ENCODE measurements around the gene U2SURP. TPM values are rescaled to one million over a fixed set of nuclear protein-coding genes. Genes with fewer than 3 reads are reported as not detected.
"Not testable (repeated sequence)": the region's sequence is repeated elsewhere in the genome, so short reads cannot be mapped to it uniquely, and the experiment has no call there.

U2SURP gene
- total RNA-seq, 2 donors from 2014 or later, result 113 to 166 TPM

DNA sequence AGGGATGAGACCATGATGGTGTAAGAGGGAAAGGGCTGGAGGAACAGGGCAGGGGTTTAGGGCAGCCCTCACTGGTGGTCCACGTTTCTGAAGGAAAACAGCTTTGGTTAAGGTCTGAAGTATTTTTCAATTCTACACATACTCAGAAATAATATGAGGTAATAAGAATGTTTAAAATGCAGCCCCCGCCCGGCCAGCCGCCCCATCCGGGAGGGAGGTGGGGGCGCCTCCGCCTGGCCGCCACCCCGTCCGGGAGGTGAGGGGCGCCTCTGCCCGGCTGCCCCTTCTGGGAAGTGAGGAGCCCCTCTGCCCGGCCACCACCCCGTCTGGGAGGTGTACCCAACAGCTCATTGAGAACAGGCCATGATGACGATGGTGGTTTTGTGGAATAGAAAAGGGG, 72.2 kb downstream of the U2SURP start:
- not testable (repeated sequence) for H3K27me3 Mint-ChIP-seq; H3K4me1 Mint-ChIP-seq (ENCODE audit: low read depth in 2 of 2); H3K27ac Mint-ChIP-seq; H3K4me3 Mint-ChIP-seq; ATAC-seq; H3K36me3 Mint-ChIP-seq; DNase-seq (ENCODE audit: low spot score); H3K9me3 Mint-ChIP-seq

DNA sequence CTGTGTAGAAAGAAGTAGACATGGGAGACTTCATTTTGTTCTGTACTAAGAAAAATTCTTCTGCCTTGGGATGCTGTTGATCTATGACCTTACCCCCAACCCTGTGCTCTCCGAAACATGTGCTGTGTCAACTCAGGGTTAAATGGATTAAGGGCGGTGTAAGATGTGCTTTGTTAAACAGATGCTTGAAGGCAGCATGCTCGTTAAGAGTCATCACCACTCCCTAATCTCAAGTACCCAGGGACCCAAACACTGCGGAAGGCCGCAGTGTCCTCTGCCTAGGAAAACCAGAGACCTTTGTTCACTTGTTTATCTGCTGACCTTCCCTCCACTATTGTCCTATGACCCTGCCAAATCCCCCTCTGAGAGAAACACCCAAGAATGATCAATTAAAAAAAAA, 72.6 kb downstream of the U2SURP start:
- not testable (repeated sequence) for H3K4me3 Mint-ChIP-seq; H3K4me1 Mint-ChIP-seq (ENCODE audit: low read depth in 2 of 2); H3K27me3 Mint-ChIP-seq; DNase-seq (ENCODE audit: low spot score); ATAC-seq; H3K9me3 Mint-ChIP-seq; H3K27ac Mint-ChIP-seq; H3K36me3 Mint-ChIP-seq

DNA sequence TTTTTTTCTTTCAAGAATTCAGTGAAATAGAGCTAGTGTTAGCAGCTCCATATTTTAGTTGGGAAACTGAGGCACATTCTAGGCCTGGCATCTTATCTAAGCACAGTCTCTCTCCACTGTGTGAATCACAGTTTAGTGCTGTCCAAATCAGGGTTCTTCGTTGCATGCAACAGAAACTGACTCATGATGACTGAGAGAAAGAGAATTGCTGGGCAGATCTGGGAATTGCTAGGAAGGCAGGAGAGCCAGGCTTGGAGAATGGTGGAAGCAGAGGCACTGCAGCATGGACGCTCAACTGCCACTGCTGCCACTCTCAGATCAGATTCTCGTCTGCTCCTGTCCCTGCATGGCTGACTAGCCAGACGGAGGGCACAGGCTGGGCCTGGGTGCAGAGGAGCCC, 77.5 kb downstream of the U2SURP start:
- H3K36me3 Mint-ChIP-seq, result no peaks in the 10 kb centered on the region
- DNase-seq (ENCODE audit: low spot score), result no peak
- H3K4me1 Mint-ChIP-seq (ENCODE audit: low read depth in 2 of 2), result peaks cover 6 to 9% of the 10 kb centered on the region in 2 donors
- ATAC-seq, result no peak
- peaks cover 0 to 2% of the 10 kb centered on the region in 2 donors for H3K27me3 Mint-ChIP-seq
- no peak overlapping the region for H3K4me3 Mint-ChIP-seq
- H3K9me3 Mint-ChIP-seq, result no peaks in the 10 kb centered on the region
- H3K27ac Mint-ChIP-seq, result no peak overlapping the region

DNA sequence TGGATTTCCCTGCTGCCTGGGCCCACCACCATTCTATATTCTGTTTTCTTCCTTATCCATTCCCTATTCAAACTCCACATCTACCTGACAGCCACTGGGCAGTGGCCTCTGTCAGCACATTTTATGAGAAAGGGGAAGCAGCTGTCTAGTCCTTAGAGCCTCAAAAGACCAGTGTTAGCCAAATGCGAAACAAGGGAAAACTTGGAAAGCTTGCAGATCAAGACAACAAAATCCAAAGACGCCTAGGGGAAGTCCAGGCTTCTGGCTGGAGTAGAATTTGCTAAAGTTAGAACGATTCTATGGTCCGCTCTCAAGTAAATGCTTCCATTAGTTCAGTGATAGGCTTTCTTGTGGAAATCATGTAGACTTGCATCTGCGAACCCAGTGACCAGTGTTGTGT, 78.8 kb downstream of the U2SURP start:
- Mint-ChIP-seq H3K27me3 (peaks cover 0 to 2% of the 10 kb centered on the region in 2 donors), H3K27ac (no peak overlapping the region), H3K9me3 (no peaks in the 10 kb centered on the region), H3K4me1 (ENCODE audit: low read depth in 2 of 2) (peaks cover 6 to 16% of the 10 kb centered on the region in 2 donors), H3K36me3 (no peaks in the 10 kb centered on the region), H3K4me3 (no peak overlapping the region)
- ATAC-seq (no peak), DNase-seq (ENCODE audit: low spot score) (no peak)

DNA sequence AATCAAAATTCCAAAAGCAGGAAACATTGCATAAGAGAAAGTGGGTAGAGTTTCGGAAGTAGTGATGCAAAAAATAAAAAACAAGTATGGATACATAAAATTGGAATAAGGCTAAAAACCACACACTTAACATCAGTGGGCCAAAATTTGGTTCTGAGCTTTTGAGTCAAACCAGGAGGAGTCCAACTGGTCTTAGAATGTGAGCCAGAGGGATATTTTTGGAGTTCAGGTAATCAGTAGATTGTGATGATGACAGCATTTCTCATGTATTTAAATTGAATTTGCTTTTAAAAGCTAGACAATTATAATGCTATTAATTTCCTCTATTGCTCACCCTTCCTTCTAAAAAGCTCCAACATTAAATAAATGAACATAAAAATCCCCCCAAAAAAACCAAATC, 80.0 kb downstream of the U2SURP start:
- no peaks in the 10 kb centered on the region for H3K9me3 Mint-ChIP-seq
- H3K4me1 Mint-ChIP-seq (ENCODE audit: low read depth in 2 of 2), result peaks cover 6 to 16% of the 10 kb centered on the region in 2 donors
- no peak for DNase-seq (ENCODE audit: low spot score)
- H3K27me3 Mint-ChIP-seq, result peaks cover 0 to 2% of the 10 kb centered on the region in 2 donors
- no peak for ATAC-seq
- peak overlapping the region in 1 of 2 donors; percentile 51 for H3K27ac Mint-ChIP-seq
- no peaks in the 10 kb centered on the region for H3K36me3 Mint-ChIP-seq
- H3K4me3 Mint-ChIP-seq, result peak overlapping the region; percentile 50

DNA sequence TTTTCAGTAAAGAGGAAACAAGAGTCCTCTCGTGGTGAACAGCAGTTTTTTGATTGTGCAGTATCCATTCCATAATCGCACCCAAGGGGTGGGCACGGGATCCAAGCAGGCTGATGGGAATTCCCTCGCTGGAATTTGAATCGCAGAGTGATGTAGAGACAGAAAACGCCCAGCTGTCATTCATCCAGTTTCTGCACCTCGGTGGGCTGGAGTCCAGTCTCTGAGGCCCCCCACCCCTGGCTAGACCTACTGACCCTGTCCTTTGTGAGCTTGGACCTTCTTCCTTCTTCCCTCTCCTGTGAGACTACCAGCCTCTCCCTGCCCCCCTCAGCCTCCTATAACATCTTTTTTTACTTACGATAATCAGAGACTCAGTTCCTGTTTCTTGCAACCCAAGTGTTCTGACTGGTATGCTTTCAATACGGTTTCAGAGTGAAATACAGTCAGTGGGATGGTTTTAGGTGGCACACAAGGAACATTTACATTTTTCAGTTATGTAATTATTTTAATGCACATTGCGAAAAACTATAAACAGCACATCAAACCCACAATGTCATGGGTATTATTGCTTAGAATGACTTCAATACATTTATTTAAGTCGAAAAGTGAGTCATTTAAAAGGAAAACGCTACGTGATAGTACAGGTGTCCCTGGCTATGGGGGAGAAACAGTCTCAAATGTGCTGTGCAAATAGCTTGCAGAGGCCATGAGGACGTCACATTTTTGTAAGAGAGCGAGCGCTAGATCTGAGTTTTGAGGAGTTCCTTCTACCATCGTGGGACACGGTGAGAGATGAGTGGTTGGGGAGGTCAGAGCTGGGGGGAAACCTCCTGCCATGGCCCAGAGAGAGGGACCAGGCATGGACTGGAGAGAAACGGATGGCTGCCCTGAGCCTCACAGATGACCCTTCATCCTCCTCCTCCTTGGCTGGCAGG, 80.7 kb downstream of the U2SURP start:
- H3K4me3 Mint-ChIP-seq, result peak overlapping the region; percentile 50

DNA sequence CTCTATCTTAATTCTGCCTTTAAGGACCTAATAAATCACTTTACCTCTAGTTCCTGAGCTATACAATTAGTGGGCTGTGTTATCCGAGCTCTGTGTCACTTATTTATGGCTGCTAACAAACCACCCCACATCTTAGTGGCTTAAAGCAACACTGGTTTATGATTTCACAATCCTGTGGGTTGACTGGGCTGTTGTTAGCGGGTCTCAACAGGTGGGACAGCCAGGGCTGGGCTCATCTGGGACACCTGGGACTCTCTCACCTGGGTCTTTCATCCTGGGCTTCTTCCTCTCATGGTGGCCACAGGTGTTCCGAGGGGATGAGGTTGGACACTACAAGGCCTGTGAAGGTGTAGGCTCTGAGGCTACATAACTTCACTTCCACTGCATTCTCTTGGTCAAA, 82.4 kb downstream of the U2SURP start:
- Mint-ChIP-seq H3K4me3 (no peak overlapping the region), H3K27ac (no peak overlapping the region), H3K4me1 (ENCODE audit: low read depth in 2 of 2) (peaks cover 6 to 18% of the 10 kb centered on the region in 2 donors)

More for the DNA sequence above, 80.7 kb downstream of the U2SURP start:
- DNase-seq (ENCODE audit: low spot score) (no peak), ATAC-seq (peak in 1 of 2 donors; percentile 61)
- Mint-ChIP-seq H3K9me3 (no peaks in the 10 kb centered on the region), H3K36me3 (no peaks in the 10 kb centered on the region), H3K27me3 (peaks cover 0 to 2% of the 10 kb centered on the region in 2 donors), H3K4me1 (ENCODE audit: low read depth in 2 of 2) (peaks cover 6 to 16% of the 10 kb centered on the region in 2 donors), H3K27ac (peak overlapping the region; percentile 42 to 51)

DNA sequence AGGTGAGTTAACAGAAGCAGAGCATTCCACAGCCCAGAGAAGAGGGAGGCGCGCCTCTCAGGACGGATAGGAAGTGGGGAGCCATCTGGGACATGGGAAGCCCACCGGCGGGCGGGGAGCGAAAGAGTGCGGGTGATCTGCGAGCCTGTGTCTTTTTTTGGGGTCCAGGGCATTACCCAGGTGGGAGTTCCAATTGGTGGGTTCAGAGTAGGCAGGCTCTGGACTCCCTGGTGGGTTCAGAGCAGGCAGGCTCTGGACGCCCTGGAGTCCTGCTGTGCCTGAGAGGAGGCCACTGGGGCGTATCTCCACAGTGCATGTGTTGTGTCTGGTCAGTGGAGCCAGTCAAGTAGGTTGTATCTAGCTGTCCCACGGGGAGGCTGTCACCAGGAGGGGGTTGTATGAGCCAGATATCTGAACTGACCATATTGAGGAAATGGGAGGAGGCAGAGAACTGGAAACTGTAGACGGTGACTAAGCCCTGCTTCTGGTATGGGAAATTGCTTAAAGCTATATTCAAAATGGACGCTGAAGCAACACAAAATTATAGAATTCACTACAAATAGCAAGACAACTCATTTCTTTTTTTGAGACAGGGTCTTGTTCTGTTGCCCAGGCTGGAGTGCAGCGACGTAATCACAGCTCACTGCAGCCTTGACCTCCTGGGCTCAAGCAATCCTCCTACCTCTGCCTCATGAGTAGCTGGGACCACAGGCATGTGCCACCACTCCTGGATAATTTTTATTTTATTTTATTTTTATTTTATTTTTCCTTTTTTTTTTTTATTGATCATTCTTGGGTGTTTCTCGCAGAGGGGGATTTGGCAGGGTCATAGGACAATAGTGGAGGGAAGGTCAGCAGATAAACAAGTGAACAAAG, 83.7 kb downstream of the U2SURP start:
- no peak overlapping the region for H3K4me3 Mint-ChIP-seq
- H3K9me3 Mint-ChIP-seq, result no peaks in the 10 kb centered on the region
- ATAC-seq (peak in 1 of 2 donors; percentile 59), DNase-seq (ENCODE audit: low spot score) (no peak)
- no peak overlapping the region for H3K27ac Mint-ChIP-seq
- peaks cover 6 to 19% of the 10 kb centered on the region in 2 donors for H3K4me1 Mint-ChIP-seq (ENCODE audit: low read depth in 2 of 2)
- peaks cover 0 to 2% of the 10 kb centered on the region in 2 donors for H3K27me3 Mint-ChIP-seq
- H3K36me3 Mint-ChIP-seq, result no peaks in the 10 kb centered on the region

More for the DNA sequence above, 82.4 kb downstream of the U2SURP start:
- Mint-ChIP-seq H3K36me3 (no peaks in the 10 kb centered on the region), H3K9me3 (no peaks in the 10 kb centered on the region), H3K27me3 (peaks cover 0 to 2% of the 10 kb centered on the region in 2 donors)
- DNase-seq (ENCODE audit: low spot score), result no peak
- peak in 1 of 2 donors; percentile 15 for ATAC-seq

DNA sequence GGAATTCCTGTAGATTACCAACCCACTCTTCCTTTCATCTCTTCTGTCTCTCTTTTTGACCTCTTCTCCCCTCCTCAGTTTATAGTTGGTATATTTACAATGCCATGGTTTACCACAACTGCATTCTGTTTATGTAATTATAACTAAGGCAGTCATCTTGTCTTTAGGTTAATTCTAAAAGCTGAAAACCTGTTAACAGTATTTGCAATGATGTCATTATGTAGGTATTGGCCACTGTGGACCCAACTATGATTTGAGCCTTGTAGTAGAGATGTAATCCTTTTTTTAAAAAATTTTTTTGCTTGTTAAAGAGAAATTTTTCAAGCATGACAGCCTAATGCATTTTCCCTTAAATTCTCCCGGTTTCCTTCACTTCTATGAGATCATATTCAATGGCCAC, 87.5 kb downstream of the U2SURP start:
- Mint-ChIP-seq H3K9me3 (no peaks in the 10 kb centered on the region), H3K27ac (no peak overlapping the region), H3K27me3 (peaks cover 4 to 10% of the 10 kb centered on the region in 2 donors), H3K4me1 (ENCODE audit: low read depth in 2 of 2) (peaks cover 0 to 10% of the 10 kb centered on the region in 2 donors), H3K4me3 (no peak overlapping the region), H3K36me3 (no peaks in the 10 kb centered on the region)
- ATAC-seq (no peak), DNase-seq (ENCODE audit: low spot score) (no peak)

DNA sequence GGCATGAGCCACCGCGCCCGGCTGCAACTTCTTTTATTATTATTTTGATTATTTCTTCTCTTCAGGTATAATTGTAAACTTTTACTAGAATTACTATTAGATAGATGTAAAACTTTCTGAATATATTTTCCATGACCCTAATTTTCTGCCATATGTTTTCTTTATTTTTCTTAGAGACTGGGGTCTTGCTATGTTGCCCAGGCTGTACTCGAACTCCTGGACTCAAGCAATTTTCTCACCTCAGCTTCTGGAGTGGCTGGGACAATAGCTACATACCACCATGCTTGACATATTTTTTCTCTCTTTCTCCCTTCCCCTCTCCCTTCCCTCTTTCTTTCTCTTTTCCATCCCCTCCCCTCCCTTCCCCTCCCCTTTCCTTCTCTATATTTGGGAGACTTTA, 88.6 kb downstream of the U2SURP start:
- no peak overlapping the region for H3K27ac Mint-ChIP-seq
- H3K9me3 Mint-ChIP-seq, result no peaks in the 10 kb centered on the region
- no peak for ATAC-seq
- peaks cover 0 to 5% of the 10 kb centered on the region in 2 donors for H3K4me1 Mint-ChIP-seq (ENCODE audit: low read depth in 2 of 2)
- no peak for DNase-seq (ENCODE audit: low spot score)
- no peak overlapping the region for H3K4me3 Mint-ChIP-seq
- H3K36me3 Mint-ChIP-seq, result no peaks in the 10 kb centered on the region
- peaks cover 4 to 10% of the 10 kb centered on the region in 2 donors for H3K27me3 Mint-ChIP-seq

DNA sequence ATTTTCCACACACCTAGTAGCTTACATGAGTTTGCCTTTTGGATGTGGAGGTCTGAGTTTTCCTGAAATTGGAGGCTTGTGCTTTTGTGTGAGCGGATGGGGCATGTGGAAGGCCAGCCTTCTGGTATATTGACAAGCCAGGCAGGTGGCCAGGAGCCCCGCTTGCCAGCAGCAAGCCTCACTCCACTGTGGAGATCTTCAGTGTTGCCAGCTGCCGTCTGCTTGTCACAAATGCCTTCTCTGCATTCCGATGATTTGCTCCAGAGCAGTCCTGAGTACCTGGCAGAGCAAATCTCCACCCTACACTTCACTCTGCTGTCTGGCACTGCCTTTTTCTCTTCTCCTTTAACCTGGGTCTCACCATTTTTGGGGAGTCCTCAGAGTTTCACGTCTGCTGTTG, 89.1 kb downstream of the U2SURP start:
- Mint-ChIP-seq H3K4me1 (ENCODE audit: low read depth in 2 of 2) (peaks cover 0 to 3% of the 10 kb centered on the region in 2 donors), H3K27me3 (peaks cover 4 to 10% of the 10 kb centered on the region in 2 donors), H3K4me3 (no peak overlapping the region), H3K27ac (no peak overlapping the region), H3K9me3 (no peaks in the 10 kb centered on the region), H3K36me3 (no peaks in the 10 kb centered on the region)
- DNase-seq (ENCODE audit: low spot score) (no peak), ATAC-seq (no peak)

DNA sequence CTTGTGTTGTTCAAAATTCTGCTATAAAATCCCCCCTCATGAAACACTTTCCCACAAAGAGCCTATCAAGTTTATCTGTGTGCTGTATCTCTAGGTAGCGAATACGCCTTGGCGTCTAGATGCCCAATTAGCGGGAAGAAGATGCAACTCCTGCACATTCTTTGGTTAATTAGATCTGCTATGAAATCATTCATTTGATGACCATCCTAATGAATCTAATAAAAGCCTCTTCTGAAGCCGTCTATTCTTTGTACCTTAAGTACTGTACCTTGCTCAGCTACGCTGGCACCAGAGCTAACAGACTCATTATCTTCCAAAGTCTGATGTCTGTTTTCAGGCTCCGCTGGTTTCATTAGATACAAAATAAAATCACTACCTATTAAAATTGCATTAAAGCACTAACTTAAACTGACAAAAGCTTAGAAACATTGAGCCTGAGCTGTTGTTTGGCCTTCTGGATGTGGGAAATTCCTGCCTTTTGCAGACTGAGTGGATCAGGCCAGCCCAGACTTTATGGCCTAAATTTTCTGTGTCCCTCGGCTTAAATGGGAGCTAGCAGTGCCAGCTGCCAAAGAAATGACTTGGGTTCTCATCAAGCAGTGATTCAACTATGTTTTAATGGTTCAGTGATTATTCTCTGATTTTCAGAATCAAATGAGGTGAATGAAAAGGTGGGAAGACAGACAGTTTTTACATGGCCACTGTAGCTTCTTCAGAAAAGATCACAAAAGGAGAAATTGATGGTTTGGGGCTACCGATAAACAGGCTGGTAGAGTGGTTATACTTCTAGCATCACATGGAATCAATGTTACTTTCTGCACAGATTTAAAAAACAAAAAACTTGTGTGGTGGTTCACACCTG, 89.8 kb downstream of the U2SURP start:
- Mint-ChIP-seq H3K27me3 (peaks cover 4 to 10% of the 10 kb centered on the region in 2 donors), H3K27ac (no peak overlapping the region), H3K4me3 (no peak overlapping the region), H3K4me1 (ENCODE audit: low read depth in 2 of 2) (peaks cover 0 to 3% of the 10 kb centered on the region in 2 donors), H3K36me3 (no peaks in the 10 kb centered on the region), H3K9me3 (no peaks in the 10 kb centered on the region)
- DNase-seq (ENCODE audit: low spot score), result no peak
- no peak for ATAC-seq

DNA sequence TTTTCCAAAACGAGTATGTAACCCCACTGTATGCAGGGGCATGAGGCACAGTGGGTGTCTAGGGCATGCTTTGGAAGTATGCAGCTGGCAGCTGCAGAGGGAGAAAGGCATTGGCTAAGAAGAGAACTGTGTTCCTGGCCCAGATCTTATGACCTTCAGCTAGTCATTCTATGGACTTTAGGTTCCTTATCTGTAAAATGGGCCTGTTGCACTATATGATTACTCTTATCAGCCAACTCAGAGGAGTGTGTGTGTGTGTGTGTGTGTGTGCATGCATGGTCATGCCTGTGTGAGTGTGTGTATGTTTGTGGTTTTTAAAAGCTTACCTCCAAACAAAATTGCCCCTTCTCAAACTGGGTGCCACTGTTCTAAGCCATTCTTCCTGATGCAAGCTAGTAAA, 90.8 kb downstream of the U2SURP start:
- H3K36me3 Mint-ChIP-seq, result no peaks in the 10 kb centered on the region
- H3K9me3 Mint-ChIP-seq, result no peaks in the 10 kb centered on the region
- DNase-seq (ENCODE audit: low spot score), result no peak
- H3K4me3 Mint-ChIP-seq, result no peak overlapping the region
- no peak for ATAC-seq
- no peak overlapping the region for H3K27ac Mint-ChIP-seq
- H3K4me1 Mint-ChIP-seq (ENCODE audit: low read depth in 2 of 2), result peaks cover 0 to 3% of the 10 kb centered on the region in 2 donors
- H3K27me3 Mint-ChIP-seq, result peaks cover 4 to 10% of the 10 kb centered on the region in 2 donors

Data from natural killer cell treated with Interleukin-12 subunit alpha and Interleukin-12 subunit beta and Interleukin-15 and Interleukin-18, amount 100 ng/mL, for 72 hours (primary cell).